ENCODE data around the gene MRPL42.

- TF ChIP-seq RCOR1 (IDR thresholded peaks at IDR 0.05; ENCODE audit: insufficient replicate concordance, low read length) = no peak
- TF ChIP-seq POLR2A (IDR thresholded peaks at IDR 0.05; ENCODE audit: low read depth, low read length) = no peak
- peak; percentile 77 for TF ChIP-seq CTCF (conservative IDR thresholded peaks at IDR 0.05; ENCODE audit: low read depth, low read length)
- peak; percentile 85 for TF ChIP-seq RAD21 (IDR thresholded peaks at IDR 0.05; ENCODE audit: low read length)
- no peak for TF ChIP-seq RFX5 (IDR thresholded peaks at IDR 0.05; ENCODE audit: low read depth, low read length)
- no peak for TF ChIP-seq CEBPB (IDR thresholded peaks at IDR 0.05; ENCODE audit: low read depth, low read length)
- TF ChIP-seq MXI1 (IDR thresholded peaks at IDR 0.05; ENCODE audit: borderline replicate concordance, low read depth, low read length) = no peak
These were observed 35.7 kb downstream of the MRPL42 start for GRCh38 chr12:93502802-93503623.
